SJSA1 (cell line): ENCODE results near the gene AMDHD1. TPM values are rescaled to one million over a fixed set of nuclear protein-coding genes. Genes with fewer than 3 reads are reported as not detected.
"Not testable (repeated sequence)": the region's sequence is repeated elsewhere in the genome, so short reads cannot be mapped to it uniquely, and the experiment has no call there.

Experiments used
- DNase-seq, 2 experiments: peaks; one replicate each; pipeline ENCODE4 v3.0.0-alpha.2; 2015 to 2020; ENCODE audit warnings: low spot score in 2 of 2, low read depth in 1 of 2
- H3K27ac ChIP-seq: fragments of 250-450 bp; sonication (Bioruptor Pico); 2 replicates; pipeline ENCODE4 v1.5.1; 2020; ENCODE audit warnings: mild to moderate bottlenecking, moderate library complexity
- H3K27me3 ChIP-seq: fragments of 250-450 bp; sonication (Bioruptor Pico); replicated peaks from 2 replicates; pipeline ENCODE4 v1.5.1; 2020; ENCODE audit warnings: mild to moderate bottlenecking, moderate library complexity
- H3K36me3 ChIP-seq: fragments of 250-450 bp; sonication (Bioruptor Pico); 2 replicates; pipeline ENCODE4 v1.5.1; 2020; ENCODE audit warnings: mild to moderate bottlenecking
- H3K4me1 ChIP-seq: fragments of 250-450 bp; sonication (Bioruptor Pico); replicated peaks from 2 replicates; pipeline ENCODE4 v1.6.1; 2021; ENCODE audit warnings: mild to moderate bottlenecking
- H3K4me3 ChIP-seq: fragments of 250-450 bp; sonication (Bioruptor Pico); 2 replicates; pipeline ENCODE4 v1.5.1; 2020; ENCODE audit warnings: mild to moderate bottlenecking
- H3K9me3 ChIP-seq: fragments of 250-450 bp; sonication (Bioruptor Pico); replicated peaks from 2 replicates; pipeline ENCODE4 v1.5.1; 2020; ENCODE audit warnings: mild to moderate bottlenecking
- total RNA-seq: library from RNA; depleted of rRNA; stranded (reverse); fragments of >200 nt; shearing (Covaris generic); gene quantifications from 2 replicates; pipeline ENCODE4 v1.2.3, GENCODE V29; 2014

Gene AMDHD1
- total RNA-seq, 1 experiment from 2014 or later: 1.7 TPM

GRCh38 chr12:95949477-95950206 lies 6.5 kb downstream of the AMDHD1 start:
- no peak overlapping the region for H3K27ac ChIP-seq
- peaks cover 3% of the 10 kb centered on the region; the same call in 1 of the 2 replicates for H3K27me3 ChIP-seq
- no peaks in the 10 kb centered on the region for H3K4me1 ChIP-seq
- no peak for DNase-seq
- H3K4me3 ChIP-seq: no peak overlapping the region
- H3K9me3 ChIP-seq: no peaks in the 10 kb centered on the region
- no peaks in the 10 kb centered on the region for H3K36me3 ChIP-seq

GRCh38 chr12:95951515-95951914 lies 8.4 kb downstream of the AMDHD1 start:
- H3K27ac ChIP-seq: no peak overlapping the region
- no peaks in the 10 kb centered on the region for H3K36me3 ChIP-seq
- no peaks in the 10 kb centered on the region for H3K4me1 ChIP-seq
- no peak overlapping the region for H3K4me3 ChIP-seq
- H3K9me3 ChIP-seq: no peaks in the 10 kb centered on the region
- no peaks in the 10 kb centered on the region for H3K27me3 ChIP-seq
- no peak for DNase-seq

- no peaks in the 10 kb centered on the region for H3K9me3 ChIP-seq
- H3K4me3 ChIP-seq: no peak overlapping the region
- H3K4me1 ChIP-seq: no peaks in the 10 kb centered on the region
- no peak for DNase-seq
- no peaks in the 10 kb centered on the region for H3K36me3 ChIP-seq
- H3K27ac ChIP-seq: no peak overlapping the region
- 0 out of 2 replicates have a peak, but pooled peaks cover 2% of the 10 kb centered on the region for H3K27me3 ChIP-seq
These were observed 9.9 kb downstream of the AMDHD1 start for GRCh38 chr12:95953000-95953399.

GRCh38 chr12:95955549-95956159 lies 12.5 kb downstream of the AMDHD1 start:
- Histone ChIP-seq H3K27ac (no peak overlapping the region), H3K36me3 (no peaks in the 10 kb centered on the region), H3K4me1 (no peaks in the 10 kb centered on the region), H3K27me3 (0 out of 2 replicates have a peak, but pooled peaks cover 2% of the 10 kb centered on the region), H3K4me3 (no peak overlapping the region), H3K9me3 (no peaks in the 10 kb centered on the region)
- DNase-seq: no peak

DNA sequence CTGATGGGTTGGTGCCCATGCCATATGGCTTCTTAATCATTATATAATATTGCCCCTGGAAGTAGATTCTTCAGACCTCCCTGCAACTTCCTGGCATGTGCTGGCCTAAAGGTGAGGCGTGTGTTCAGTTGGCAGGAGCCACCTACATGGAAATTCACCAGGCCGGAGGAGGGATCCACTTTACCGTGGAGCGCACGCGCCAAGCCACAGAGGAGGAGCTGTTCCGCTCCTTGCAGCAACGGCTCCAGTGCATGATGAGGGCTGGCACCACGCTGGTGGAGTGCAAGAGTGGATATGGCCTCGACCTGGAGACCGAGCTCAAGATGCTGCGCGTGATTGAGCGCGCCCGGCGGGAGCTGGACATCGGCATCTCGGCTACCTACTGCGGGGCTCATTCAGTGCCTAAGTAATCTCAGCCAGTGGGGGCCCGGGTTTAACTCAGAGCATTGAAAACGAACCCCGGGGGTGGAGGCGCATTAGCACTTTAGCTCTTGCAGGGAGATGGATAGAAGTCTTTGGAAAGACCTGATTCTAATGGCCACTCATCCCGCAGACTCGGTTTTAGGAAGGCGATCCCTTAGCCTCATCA lies 13.5 kb downstream of the AMDHD1 start:
- Histone ChIP-seq H3K4me3 (no peak overlapping the region), H3K4me1 (no peaks in the 10 kb centered on the region), H3K9me3 (no peaks in the 10 kb centered on the region), H3K27ac (no peak overlapping the region), H3K27me3 (0 out of 2 replicates have a peak, but pooled peaks cover 2% of the 10 kb centered on the region), H3K36me3 (no peaks in the 10 kb centered on the region)
- no peak for DNase-seq

DNA sequence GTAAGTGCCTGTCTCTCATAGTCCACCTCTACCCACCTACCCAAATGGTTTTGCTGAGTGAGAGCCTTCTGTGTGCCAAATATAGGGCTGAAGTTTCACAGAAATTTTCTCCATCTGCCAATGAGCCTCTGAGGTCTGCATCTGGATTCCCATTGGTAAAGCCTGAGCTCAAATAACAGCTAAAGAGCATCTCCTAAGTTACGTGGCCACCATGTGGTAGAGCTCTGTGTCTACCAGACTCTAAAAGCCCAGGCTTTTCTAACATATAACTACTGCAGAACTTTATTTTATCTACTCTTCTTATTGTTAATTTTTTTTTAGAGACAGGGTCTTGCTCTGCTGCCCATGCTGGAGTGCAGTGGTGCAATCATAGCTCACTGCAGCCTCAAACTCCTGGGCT lies 16.0 kb downstream of the AMDHD1 start:
- Histone ChIP-seq H3K27ac (no peak overlapping the region), H3K4me1 (no peaks in the 10 kb centered on the region), H3K9me3 (no peaks in the 10 kb centered on the region), H3K4me3 (no peak overlapping the region), H3K27me3 (0 out of 2 replicates have a peak, but pooled peaks cover 2% of the 10 kb centered on the region), H3K36me3 (no peaks in the 10 kb centered on the region)
- DNase-seq: no peak

- Histone ChIP-seq H3K9me3 (no peaks in the 10 kb centered on the region), H3K27me3 (0 out of 2 replicates have a peak, but pooled peaks cover 2% of the 10 kb centered on the region), H3K36me3 (no peaks in the 10 kb centered on the region), H3K27ac (no peak overlapping the region), H3K4me3 (no peak overlapping the region), H3K4me1 (no peaks in the 10 kb centered on the region)
- DNase-seq: no peak
These were observed 17.1 kb downstream of the AMDHD1 start for GRCh38 chr12:95960241-95960640.

DNA sequence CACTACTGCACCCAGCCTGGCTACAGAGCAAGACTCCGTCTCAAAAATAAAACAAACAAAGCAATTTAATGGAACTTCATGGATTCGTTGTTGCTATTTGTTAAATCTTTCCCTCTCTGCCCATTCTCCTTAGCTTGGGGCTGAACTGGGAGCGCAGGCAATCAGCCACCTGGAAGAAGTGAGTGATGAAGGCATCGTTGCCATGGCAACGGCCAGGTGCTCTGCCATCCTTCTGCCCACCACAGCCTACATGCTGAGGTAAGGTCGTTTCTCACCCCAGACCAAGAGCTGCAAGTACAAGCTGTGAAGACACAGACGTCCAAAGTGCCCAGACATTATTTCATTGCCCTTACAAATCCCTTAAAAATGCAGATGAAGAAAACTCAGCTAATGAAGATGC lies 19.1 kb downstream of the AMDHD1 start:
- Histone ChIP-seq H3K4me3 (no peak overlapping the region), H3K27me3 (0 out of 2 replicates have a peak, but pooled peaks cover 2% of the 10 kb centered on the region), H3K4me1 (no peaks in the 10 kb centered on the region), H3K36me3 (no peaks in the 10 kb centered on the region), H3K9me3 (no peaks in the 10 kb centered on the region), H3K27ac (no peak overlapping the region)
- DNase-seq: no peak

DNA sequence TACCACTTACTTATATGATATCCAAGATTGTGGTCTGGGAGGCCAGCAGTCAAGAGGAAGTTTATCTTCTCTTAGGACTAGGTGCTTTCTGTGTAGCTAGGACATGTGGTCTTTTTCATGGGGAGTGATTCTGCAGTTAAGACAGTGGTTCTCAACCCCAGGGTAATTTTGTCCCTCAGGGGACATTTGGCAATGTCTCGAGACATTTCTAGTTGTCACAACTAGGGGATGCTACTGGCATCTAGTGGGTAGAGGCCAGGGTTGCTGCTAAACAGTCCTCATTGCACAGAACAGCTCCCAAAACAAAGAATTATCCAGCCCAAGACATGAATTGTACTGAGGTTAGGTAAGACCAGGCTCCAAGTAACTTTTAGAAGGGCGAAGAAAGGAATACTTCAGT lies 20.0 kb downstream of the AMDHD1 start:
- no peak overlapping the region for H3K4me3 ChIP-seq
- H3K36me3 ChIP-seq: no peaks in the 10 kb centered on the region
- no peaks in the 10 kb centered on the region for H3K4me1 ChIP-seq
- no peaks in the 10 kb centered on the region for H3K9me3 ChIP-seq
- H3K27ac ChIP-seq: no peak overlapping the region
- DNase-seq: no peak
- H3K27me3 ChIP-seq: no peaks in the 10 kb centered on the region

- H3K27me3 ChIP-seq: no peaks in the 10 kb centered on the region
- no peak for DNase-seq
- no peak overlapping the region for H3K27ac ChIP-seq
- no peaks in the 10 kb centered on the region for H3K4me1 ChIP-seq
- no peaks in the 10 kb centered on the region for H3K9me3 ChIP-seq
- no peak overlapping the region for H3K4me3 ChIP-seq
- H3K36me3 ChIP-seq: no peaks in the 10 kb centered on the region
These were observed 23.2 kb downstream of the AMDHD1 start for GRCh38 chr12:95966287-95966870.

DNA sequence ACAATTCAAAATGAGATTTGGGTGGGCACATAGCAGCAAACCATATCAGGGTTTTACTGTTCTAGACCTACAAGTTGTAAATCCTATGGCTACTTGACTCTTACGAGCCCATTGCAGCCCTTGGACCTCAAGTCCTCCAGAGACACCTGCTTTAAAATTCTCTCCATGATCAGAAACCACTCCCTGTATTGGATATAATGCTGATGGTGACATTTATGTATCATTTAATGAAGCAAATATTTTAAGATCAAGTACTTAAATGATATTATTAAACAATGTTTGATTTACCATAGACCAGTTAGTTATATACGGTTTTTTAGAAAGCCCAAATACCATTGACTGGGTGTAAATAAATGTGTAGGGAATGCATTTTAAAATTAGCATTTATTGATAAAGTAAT lies 24.2 kb downstream of the AMDHD1 start:
- Histone ChIP-seq H3K36me3 (no peaks in the 10 kb centered on the region), H3K27ac (no peak overlapping the region), H3K27me3 (no peaks in the 10 kb centered on the region), H3K9me3 (no peaks in the 10 kb centered on the region), H3K4me1 (no peaks in the 10 kb centered on the region), H3K4me3 (no peak overlapping the region)
- no peak for DNase-seq

- not testable (repeated sequence) for H3K9me3 ChIP-seq, H3K4me3 ChIP-seq, H3K27me3 ChIP-seq, H3K36me3 ChIP-seq, H3K4me1 ChIP-seq, H3K27ac ChIP-seq, DNase-seq
These were observed 26.0 kb downstream of the AMDHD1 start for GRCh38 chr12:95969116-95969515.

DNA sequence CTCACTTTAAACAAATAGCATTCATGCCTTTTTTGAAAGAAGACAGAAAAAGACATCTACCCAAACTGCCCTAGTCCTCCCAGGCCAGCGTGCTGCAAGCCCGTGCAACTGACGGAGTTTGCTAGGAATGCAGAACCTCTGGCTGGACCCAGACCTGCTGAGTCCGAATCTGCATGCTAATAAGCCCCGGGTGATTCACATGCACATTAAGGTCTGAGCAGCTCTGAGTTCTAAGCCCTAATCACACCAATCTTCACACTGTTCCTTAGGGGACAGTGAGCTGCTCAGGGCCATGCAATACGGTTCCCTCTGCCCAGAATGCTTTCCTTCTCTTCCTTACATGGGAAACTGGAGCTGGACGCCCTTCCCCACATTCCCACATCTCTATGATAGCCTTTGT lies 27.8 kb downstream of the AMDHD1 start:
- H3K4me1 ChIP-seq: peaks cover under 1% of the 10 kb centered on the region
- H3K4me3 ChIP-seq: no peak overlapping the region
- 0 out of 2 replicates have a peak, but pooled peaks cover 3% of the 10 kb centered on the region for H3K27me3 ChIP-seq
- peaks cover 10% of the 10 kb centered on the region for H3K9me3 ChIP-seq
- H3K36me3 ChIP-seq: no peaks in the 10 kb centered on the region
- no peak overlapping the region for H3K27ac ChIP-seq
- no peak for DNase-seq
